ENCODE measurements around the gene ACRBP.

GRCh38 chr12:6644903-6645302 lies 2.3 kb downstream of the ACRBP start:
- no peak for TF ChIP-seq CREB5 (CRISPR knock-in tag; IDR thresholded peaks at IDR 0.05; ENCODE audit: low read depth)
- no peak for TF ChIP-seq CSDC2 (CRISPR knock-in tag; IDR thresholded peaks at IDR 0.05)
- TF ChIP-seq ZFP30 (CRISPR knock-in tag; IDR thresholded peaks at IDR 0.05): no peak
- TF ChIP-seq PATZ1 (CRISPR knock-in tag; IDR thresholded peaks at IDR 0.05; ENCODE audit: borderline replicate concordance): no peak
- TF ChIP-seq RARB (CRISPR knock-in tag; IDR thresholded peaks at IDR 0.05): no peak
- no peak for TF ChIP-seq OSR1 (CRISPR knock-in tag; IDR thresholded peaks at IDR 0.05)
- TF ChIP-seq SNAI2 (CRISPR knock-in tag; IDR thresholded peaks at IDR 0.05): no peak
- TF ChIP-seq ESRRG (CRISPR knock-in tag; IDR thresholded peaks at IDR 0.05): no peak
- TF ChIP-seq ZC3H10 (CRISPR knock-in tag; IDR thresholded peaks at IDR 0.05): no peak

Measured in SK-N-SH treated with all-trans-retinoic acid at 6 μM for 48 hours (cell line).